HepG2 (cell line): ENCODE results near the gene SLC6A6. TPM values are rescaled to one million over a fixed set of nuclear protein-coding genes. Genes with fewer than 3 reads are reported as not detected.

ENCODE experiments used
- ATAC-seq: fragments of 200-7000 bp; cut with Tn5 transposase; 3 replicates; pipeline ENCODE4 v1.9.1; 2020; ENCODE audit warnings: mild to moderate bottlenecking, moderate library complexity
- BruUV-seq: library from RNA; stranded (reverse); fragments of 400-500 nt; replicated peaks from 2 replicates; lab custom pipeline; 2021; lab: Mats Ljungman, UMichigan
- CTCF ChIA-PET: fragments of 300-600 bp; formaldehyde crosslinking; extraction: SDS; loops from one replicate; lab custom pipeline; 2021; ENCODE audit warnings: low total read pairs, inconsistent platforms, low intra/inter-chr PET ratio; lab: Yijun Ruan, JAX
- POLR2A ChIA-PET: fragments of 350-600 bp; sonication (Branson Sonifier 250); formaldehyde crosslinking; loops from one replicate; lab custom pipeline; 2020; ENCODE audit warnings: antibody characterized with exemption, inconsistent platforms; lab: Yijun Ruan, JAX
- DNase-seq: peaks from one replicate; pipeline ENCODE4 v3.0.0-alpha.2; 2015; ENCODE audit warnings: low spot score
- FAIRE-seq: peaks from 3 replicates; lab custom pipeline; 2011; peaks lifted over from hg19 to GRCh38; lab: Jason Lieb, UNC
- H2AFZ ChIP-seq: one replicate; pipeline ENCODE4 v1.6.1; 2011; ENCODE audit warnings: low read length, inconsistent platforms
- H3K27ac ChIP-seq: fragments of 300-600 bp; 3 replicates; pipeline ENCODE4 v1.8.0; 2011; ENCODE audit warnings: mixed run types, mild to moderate bottlenecking, mixed read lengths, low read length, inconsistent platforms; ENCODE audit not compliant: insufficient read depth; ENCODE audit errors: extremely low read length
- H3K27me3 ChIP-seq, 2 experiments: fragments of 200-600 bp in 1 of 2; 2 replicates in 1 of 2; 3 replicates in 1 of 2; pipeline versions ENCODE4 v1.6.0 to v1.8.0; 2011; ENCODE audit warnings: low read length in 2 of 2, mild to moderate bottlenecking in 2 of 2, moderate library complexity in 2 of 2, inconsistent platforms in 1 of 2; ENCODE audit not compliant: insufficient read depth in 2 of 2, control insufficient read depth in 1 of 2
- H3K36me3 ChIP-seq, 2 experiments: fragments of 200-600 bp in 1 of 2; replicated peaks in 1 of 2; 2 replicates in 1 of 2; 3 replicates in 1 of 2; pipeline versions ENCODE4 v1.5.1 to v1.8.0; 2011; ENCODE audit warnings: low read length in 2 of 2, inconsistent platforms in 1 of 2; ENCODE audit not compliant: insufficient read depth in 2 of 2, control insufficient read depth in 1 of 2
- H3K4me1 ChIP-seq: 2 replicates; pipeline ENCODE4 v1.5.1; 2012; ENCODE audit warnings: low read length, inconsistent platforms; ENCODE audit not compliant: insufficient read depth
- H3K4me2 ChIP-seq: 2 replicates; pipeline ENCODE4 v1.6.0; 2011; ENCODE audit warnings: low read depth, low read length, inconsistent platforms
- H3K4me3 ChIP-seq, 3 experiments: fragments of 200-600 bp in 1 of 3; sonication (generic), shearing (Covaris generic) in 1 of 3; replicated peaks in 1 of 3; 2 replicates each; pipeline ENCODE4 v1.5.1; 2011 to 2016; ENCODE audit warnings: low read length in 3 of 3, inconsistent platforms in 2 of 3, low read depth in 2 of 3, mild to moderate bottlenecking in 2 of 3, control low read depth in 1 of 3, mixed read lengths in 1 of 3; ENCODE audit not compliant: insufficient read depth in 1 of 3
- H3K79me2 ChIP-seq: one replicate; pipeline ENCODE4 v1.6.1; 2011; ENCODE audit warnings: low read length, inconsistent platforms; ENCODE audit not compliant: insufficient read depth
- H3K9ac ChIP-seq: 2 replicates; pipeline ENCODE4 v1.6.0; 2011; ENCODE audit warnings: mild to moderate bottlenecking, low read depth, low read length, inconsistent platforms; ENCODE audit not compliant: insufficient read depth
- H3K9me3 ChIP-seq: 2 replicates; pipeline ENCODE4 v1.5.1; 2012; ENCODE audit warnings: mild to moderate bottlenecking, low read length
- H4K20me1 ChIP-seq: 2 replicates; pipeline ENCODE4 v1.6.0; 2011; ENCODE audit warnings: inconsistent platforms, mild to moderate bottlenecking, low read length, moderate library complexity; ENCODE audit not compliant: insufficient read depth
- CSRNP1 ChIP-seq: sonication (generic); formaldehyde crosslinking; IDR thresholded peaks from 2 replicates; pipeline ENCODE4 v1.8.1; 2023; ENCODE audit warnings: mild to moderate bottlenecking, missing genetic modification reagents
- KLF9 ChIP-seq: IDR thresholded peaks from 2 replicates; pipeline ENCODE4 v1.6.1; 2016; ENCODE audit warnings: low read depth
- MBNL3 ChIP-seq: fragments of 250-450 bp; sonication (Bioruptor Pico); conservative IDR thresholded peaks from 2 replicates; pipeline ENCODE4 v1.8.0; 2022; ENCODE audit warnings: mild to moderate bottlenecking, inconsistent platforms
- MXD4 ChIP-seq: IDR thresholded peaks from 2 replicates; pipeline ENCODE4 v1.6.1; 2016; ENCODE audit warnings: mild to moderate bottlenecking, missing biosample characterization, missing genetic modification reagents
- ZC3H4 ChIP-seq: sonication (generic); formaldehyde crosslinking; IDR thresholded peaks from 2 replicates; pipeline ENCODE4 v1.4.0; 2020; ENCODE audit warnings: missing genetic modification reagents, borderline replicate concordance
- ZKSCAN8 ChIP-seq: IDR thresholded peaks from 2 replicates; pipeline ENCODE4 v1.6.1; 2016; ENCODE audit warnings: borderline replicate concordance, missing genetic modification reagents, missing compliant biosample characterization
- ZNF224 ChIP-seq: sonication (generic); formaldehyde crosslinking; IDR thresholded peaks from 2 replicates; pipeline ENCODE4 v1.5.0; 2020; ENCODE audit warnings: mild to moderate bottlenecking, missing genetic modification reagents
- ZNF543 ChIP-seq: sonication (generic); formaldehyde crosslinking; IDR thresholded peaks from 2 replicates; pipeline ENCODE4 v1.4.0; 2020; ENCODE audit warnings: mild to moderate bottlenecking, missing genetic modification reagents
- WGBS: methylation state at CpG from one replicate; pipeline ENCODE4 v1.1.6; 2017; ENCODE audit warnings: low lambda C conversion rate; 5-methylcytosine and 5-hydroxymethylcytosine counted together
- in situ Hi-C: cut with HindIII; loops from 2 replicates; pipeline ENCODE4 v1.10.0; 2017; ENCODE audit warnings: low pct_unique_long_range_greater_than_20kb; ENCODE audit not compliant: extremely low pct_ligation_motif_present
- intact Hi-C: fragments of 100-400 bp; cut with micrococcal nuclease; formaldehyde crosslinking; loops from one replicate; pipeline ENCODE4 v1.10.0; 2022; ENCODE audit not compliant: unreplicated experiment
- polyA plus RNA-seq, 8 experiments: library from polyadenylated mRNA; depleted of rRNA in 3 of 8; stranded (reverse) in 7 of 8; unstranded in 1 of 8; fragments of >200 nt; fragmentation: Illumina TruSeq in 4 of 8; extraction: Trizol in 4 of 8; gene quantifications; 2 replicates each; pipeline versions ENCODE4 v1.2.1 to v1.2.3, GENCODE V29; 2011 to 2016; ENCODE audit warnings: low read depth in 4 of 8, missing spikeins in 1 of 8, mixed read lengths in 1 of 8; ENCODE audit not compliant: insufficient read depth in 1 of 8
- total RNA-seq, 5 experiments: library from RNA; depleted of rRNA; stranded (reverse); fragments of >200 nt; fragmentation: Illumina TruSeq; extraction: Trizol; gene quantifications; 2 replicates each; pipeline ENCODE4 v1.2.3, GENCODE V29; 2016; ENCODE audit warnings: low read depth in 1 of 5

SLC6A6 gene
- total and polyA plus RNA-seq, 2 of the 13 experiments (the other 11 are each of a cell fraction or from before 2014, with no cell fraction given) = 14.1 to 20.7 TPM

- Histone ChIP-seq H3K79me2 (no peaks in the 10 kb centered on the region), H3K27me3 (no peaks in the 10 kb centered on the region), H3K4me3 (no peak overlapping the region), H3K9me3 (no peaks in the 10 kb centered on the region), H3K27ac (no peak overlapping the region), H3K9ac (no peak overlapping the region), H2AFZ (no peak overlapping the region), H3K4me2 (no peak overlapping the region), H4K20me1 (no peaks in the 10 kb centered on the region), H3K4me1 (no peaks in the 10 kb centered on the region), H3K36me3 (peaks cover 21 to 67% of the 10 kb centered on the region in 2 experiments; a peak in 4 of 5 replicates)
- POLR2A ChIA-PET = no interaction called here
- in situ Hi-C loops = no loop called here
- TF ChIP-seq ZKSCAN8 (CRISPR knock-in tag) (no peak), MXD4 (no peak), ZNF543 (CRISPR knock-in tag) (no peak), KLF9 (CRISPR knock-in tag) (no peak), MBNL3 (CRISPR knock-in tag) (no peak), ZC3H4 (no peak), ZNF224 (CRISPR knock-in tag) (no peak), CSRNP1 (CRISPR knock-in tag) (no peak)
- BruUV-seq = no TSS peak
- WGBS = 100% methylated on average over 4 of the region's 6 CpGs
- CTCF ChIA-PET = no interaction called here
- ATAC-seq (no peak), FAIRE-seq (no peak), DNase-seq (no peak)
- intact Hi-C loops = no loop called here
These were observed 77.2 kb downstream of the SLC6A6 start for GRCh38 chr3:14479591-14479990.
